GM12873 (cell line): ENCODE measurements around the gene PDE1C.

Experiments
- TF ChIP-seq, protein P1 (sequence below): IDR thresholded peaks from 2 replicates; pipeline ENCODE4 v1.5.1; 2012; ENCODE audit warnings: low read depth, mild to moderate bottlenecking, moderate library complexity, low read length, control low read depth; ENCODE audit not compliant: insufficient read depth; ENCODE audit errors: missing control alignments

The PDE1C gene

DNA sequence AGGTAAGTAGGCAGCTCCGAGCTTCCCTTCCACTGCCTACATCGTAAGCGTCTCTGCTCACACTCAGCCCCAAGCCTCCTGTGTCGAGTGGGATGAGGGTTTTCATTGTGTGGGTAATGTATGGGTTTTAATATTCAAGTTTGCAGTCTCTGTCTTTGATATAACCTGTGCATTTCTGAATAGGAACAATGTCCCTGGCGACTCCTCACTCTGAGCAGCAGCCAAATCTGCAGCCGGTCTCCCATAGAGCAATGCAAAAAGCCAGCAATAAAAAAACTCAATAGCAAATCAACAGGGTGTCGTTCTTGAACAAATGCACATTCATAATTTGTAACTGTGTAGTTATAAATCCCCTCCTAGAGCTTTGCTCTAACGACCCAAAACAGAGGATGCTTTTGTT, 349.8 kb downstream of the PDE1C start:
- TF ChIP-seq, protein P1, sequence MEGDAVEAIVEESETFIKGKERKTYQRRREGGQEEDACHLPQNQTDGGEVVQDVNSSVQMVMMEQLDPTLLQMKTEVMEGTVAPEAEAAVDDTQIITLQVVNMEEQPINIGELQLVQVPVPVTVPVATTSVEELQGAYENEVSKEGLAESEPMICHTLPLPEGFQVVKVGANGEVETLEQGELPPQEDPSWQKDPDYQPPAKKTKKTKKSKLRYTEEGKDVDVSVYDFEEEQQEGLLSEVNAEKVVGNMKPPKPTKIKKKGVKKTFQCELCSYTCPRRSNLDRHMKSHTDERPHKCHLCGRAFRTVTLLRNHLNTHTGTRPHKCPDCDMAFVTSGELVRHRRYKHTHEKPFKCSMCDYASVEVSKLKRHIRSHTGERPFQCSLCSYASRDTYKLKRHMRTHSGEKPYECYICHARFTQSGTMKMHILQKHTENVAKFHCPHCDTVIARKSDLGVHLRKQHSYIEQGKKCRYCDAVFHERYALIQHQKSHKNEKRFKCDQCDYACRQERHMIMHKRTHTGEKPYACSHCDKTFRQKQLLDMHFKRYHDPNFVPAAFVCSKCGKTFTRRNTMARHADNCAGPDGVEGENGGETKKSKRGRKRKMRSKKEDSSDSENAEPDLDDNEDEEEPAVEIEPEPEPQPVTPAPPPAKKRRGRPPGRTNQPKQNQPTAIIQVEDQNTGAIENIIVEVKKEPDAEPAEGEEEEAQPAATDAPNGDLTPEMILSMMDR: no peak

DNA sequence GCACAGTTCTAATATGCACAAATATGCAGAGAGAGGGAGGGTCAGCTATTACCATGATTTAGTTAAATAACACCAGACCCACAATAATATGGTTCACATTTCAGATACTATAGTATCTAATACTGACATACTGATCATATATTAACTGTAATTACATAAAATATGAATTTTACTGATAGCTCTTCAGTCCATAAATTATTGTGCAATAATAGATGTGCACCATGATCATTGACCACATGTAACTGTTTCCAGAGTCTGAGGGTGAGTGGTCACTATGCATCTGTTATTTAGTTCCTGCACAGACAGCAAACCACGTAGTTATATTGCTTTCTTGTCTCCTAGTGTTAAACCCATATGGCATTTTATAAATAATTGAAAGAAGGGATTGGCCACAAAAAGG, 353.9 kb downstream of the PDE1C start:
- TF ChIP-seq, protein P1: no peak

DNA sequence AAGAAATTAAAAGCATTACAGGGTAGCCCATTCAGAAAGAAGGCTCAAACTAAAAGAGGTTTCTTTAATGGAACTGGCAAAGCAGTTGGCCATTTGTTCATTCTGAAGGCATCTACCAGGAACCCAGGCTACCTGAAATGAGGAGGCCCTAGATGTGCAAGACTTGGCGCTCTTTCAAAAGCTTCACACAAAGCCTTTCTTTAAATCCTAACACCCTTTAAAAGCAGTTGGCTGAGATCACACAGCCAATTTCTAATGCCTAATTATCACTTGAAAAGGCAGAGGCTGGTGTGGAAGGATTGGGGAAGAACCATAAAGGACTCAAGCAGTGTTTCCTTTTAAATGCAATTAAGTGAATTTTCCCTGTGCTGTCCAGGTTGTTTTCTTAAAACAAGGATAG, 360.0 kb downstream of the PDE1C start:
- TF ChIP-seq, protein P1: no peak

DNA sequence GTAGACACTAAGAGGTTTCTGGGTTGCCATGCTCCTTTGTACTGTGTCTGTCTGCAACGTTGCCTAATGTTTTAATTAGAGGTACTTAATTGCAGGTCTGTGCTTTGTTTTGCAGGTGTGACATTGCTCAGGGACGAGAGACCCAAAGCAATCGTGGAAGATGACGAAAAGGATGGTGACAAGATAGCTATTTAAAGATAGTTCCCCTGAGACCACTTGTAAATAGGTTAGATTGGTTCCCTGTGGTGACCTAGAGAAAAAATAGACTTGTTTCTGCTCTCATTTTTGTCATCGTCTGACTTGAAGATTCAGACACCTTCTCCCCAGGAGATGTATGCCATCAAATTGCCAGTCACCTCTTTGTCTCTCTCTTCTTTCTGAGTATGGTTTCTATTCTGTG, 363.1 kb downstream of the PDE1C start:
- TF ChIP-seq, protein P1: no peak

DNA sequence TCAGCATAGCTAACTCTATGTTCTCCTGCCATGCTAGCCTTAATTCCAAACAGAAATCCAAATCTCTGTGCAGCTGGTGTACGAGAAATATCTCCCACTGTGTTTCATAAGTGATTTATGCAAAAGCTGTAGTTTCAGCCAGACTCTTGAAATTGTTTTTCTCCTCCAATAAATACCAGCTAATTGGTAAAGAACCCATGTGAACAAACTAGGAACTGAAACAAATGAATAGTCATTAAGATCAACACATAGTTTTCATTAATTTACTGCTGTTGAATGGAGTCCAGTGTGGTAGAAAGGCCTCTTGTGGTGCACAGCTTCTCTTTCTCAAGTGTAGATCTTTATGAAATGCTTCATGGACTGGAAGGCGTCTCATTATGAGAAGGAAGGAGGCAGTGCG, 364.8 kb downstream of the PDE1C start:
- TF ChIP-seq, protein P1: no peak

DNA sequence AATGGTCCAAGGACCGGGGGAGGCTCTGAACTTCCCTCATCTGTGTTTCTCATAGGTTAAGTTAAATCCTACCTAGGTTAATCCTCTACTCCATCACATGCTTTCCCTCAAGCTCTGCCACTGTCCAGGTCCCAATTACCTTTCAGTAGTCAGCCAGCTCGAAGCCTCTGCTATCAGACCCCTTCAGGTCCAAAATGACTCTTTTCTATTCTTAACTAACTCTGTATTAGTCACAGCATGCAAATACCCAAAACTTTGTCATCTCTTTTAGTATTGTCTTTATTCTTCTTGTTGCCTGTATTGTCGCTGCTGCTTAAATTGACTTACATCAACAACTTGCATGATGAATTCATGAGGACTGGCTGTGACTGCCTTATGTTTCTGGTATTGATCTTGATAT, 367.9 kb downstream of the PDE1C start:
- TF ChIP-seq, protein P1: no peak
